ENCODE measurements around the gene ADAMTS6. TPM values are rescaled to one million over a fixed set of nuclear protein-coding genes. Genes with fewer than 3 reads are reported as not detected.

ADAMTS6 gene, protein sequence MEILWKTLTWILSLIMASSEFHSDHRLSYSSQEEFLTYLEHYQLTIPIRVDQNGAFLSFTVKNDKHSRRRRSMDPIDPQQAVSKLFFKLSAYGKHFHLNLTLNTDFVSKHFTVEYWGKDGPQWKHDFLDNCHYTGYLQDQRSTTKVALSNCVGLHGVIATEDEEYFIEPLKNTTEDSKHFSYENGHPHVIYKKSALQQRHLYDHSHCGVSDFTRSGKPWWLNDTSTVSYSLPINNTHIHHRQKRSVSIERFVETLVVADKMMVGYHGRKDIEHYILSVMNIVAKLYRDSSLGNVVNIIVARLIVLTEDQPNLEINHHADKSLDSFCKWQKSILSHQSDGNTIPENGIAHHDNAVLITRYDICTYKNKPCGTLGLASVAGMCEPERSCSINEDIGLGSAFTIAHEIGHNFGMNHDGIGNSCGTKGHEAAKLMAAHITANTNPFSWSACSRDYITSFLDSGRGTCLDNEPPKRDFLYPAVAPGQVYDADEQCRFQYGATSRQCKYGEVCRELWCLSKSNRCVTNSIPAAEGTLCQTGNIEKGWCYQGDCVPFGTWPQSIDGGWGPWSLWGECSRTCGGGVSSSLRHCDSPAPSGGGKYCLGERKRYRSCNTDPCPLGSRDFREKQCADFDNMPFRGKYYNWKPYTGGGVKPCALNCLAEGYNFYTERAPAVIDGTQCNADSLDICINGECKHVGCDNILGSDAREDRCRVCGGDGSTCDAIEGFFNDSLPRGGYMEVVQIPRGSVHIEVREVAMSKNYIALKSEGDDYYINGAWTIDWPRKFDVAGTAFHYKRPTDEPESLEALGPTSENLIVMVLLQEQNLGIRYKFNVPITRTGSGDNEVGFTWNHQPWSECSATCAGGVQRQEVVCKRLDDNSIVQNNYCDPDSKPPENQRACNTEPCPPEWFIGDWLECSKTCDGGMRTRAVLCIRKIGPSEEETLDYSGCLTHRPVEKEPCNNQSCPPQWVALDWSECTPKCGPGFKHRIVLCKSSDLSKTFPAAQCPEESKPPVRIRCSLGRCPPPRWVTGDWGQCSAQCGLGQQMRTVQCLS (N-terminal part only)
- total RNA-seq = 22.0 and 24.4 TPM in 2 replicates

GRCh38 chr5:65481635-65482295 is at the start of gene ADAMTS6:
TSS of gene ADAMTS6 (minus strand) at chr5:65481920. CDS start at chr5:65473673, 8,247 bp downstream.

Other genes with a start within 250 kb of the ADAMTS6 start
- gene CENPK, start 81.2 kb upstream of the ADAMTS6 start, total RNA-seq = 10.5 and 21.7 TPM in 2 replicates
- 17.5 and 20.1 TPM in 2 replicates for gene PPWD1, start 81.4 kb upstream of the ADAMTS6 start, total RNA-seq
- 5.9 and 8.8 TPM in 2 replicates for gene TRIM23, start 142.4 kb upstream of the ADAMTS6 start, total RNA-seq
- gene SHLD3, start 143.1 kb upstream of the ADAMTS6 start, total RNA-seq = 1.8 and 3.6 TPM in 2 replicates
- gene TRAPPC13, start 143.1 kb upstream of the ADAMTS6 start, total RNA-seq = 11.8 and 19.6 TPM in 2 replicates
- gene SGTB, start 240.2 kb upstream of the ADAMTS6 start, total RNA-seq = 8.0 and 14.4 TPM in 2 replicates
- gene NLN, start 240.3 kb upstream of the ADAMTS6 start, total RNA-seq = 22.5 and 26.4 TPM in 2 replicates

Measured in hair follicular keratinocyte (primary cell).